ENCODE data around the gene BRD9. TPM values are rescaled to one million over a fixed set of nuclear protein-coding genes. Genes with fewer than 3 reads are reported as not detected.

The BRD9 gene
- total RNA-seq, 4 donors from 2014 or later: 26.5 to 44.9 (median 34.3) TPM

DNA sequence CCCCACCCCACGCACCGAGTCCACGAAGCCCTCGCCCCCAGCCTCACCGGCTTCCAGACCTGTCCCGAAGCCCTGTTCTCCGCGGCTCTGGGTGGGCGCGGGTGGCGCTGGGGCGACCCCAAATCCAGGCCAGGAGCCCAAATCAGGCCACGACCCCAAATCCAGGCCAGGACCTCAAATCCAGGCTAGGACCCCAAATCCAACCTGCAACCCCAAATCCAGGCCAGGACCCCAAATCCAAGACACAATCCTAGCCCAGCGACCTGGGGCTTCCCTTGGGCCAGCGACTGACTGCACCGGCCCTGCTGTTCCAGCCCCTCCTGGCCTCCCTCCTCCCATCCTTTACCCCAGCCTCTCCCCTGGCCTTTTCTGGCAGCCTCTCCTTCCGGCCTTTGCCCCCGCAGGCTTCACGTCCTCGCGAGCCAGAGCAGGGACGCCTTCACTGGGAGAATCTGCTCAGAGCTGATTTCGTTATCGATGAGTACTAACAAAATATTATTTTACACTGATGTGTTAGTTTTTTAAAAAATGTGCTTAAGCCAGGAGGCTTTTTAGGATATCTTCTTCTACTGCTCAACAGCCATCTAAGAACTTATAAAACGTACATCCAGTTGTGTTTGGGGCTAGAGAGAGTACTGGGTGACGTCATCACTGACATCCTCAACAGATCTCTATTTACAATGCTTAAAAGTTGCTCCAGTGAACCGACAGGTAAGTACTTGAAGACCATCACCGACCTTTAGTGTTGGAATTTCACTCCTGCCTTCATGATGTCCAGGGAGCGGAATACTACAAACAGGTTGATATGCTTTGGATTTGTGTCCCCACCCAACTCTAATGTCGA, 34.8 kb upstream of the BRD9 start:
- Histone ChIP-seq H3K36me3 (no peaks in the 10 kb centered on the region), H3K27me3 (peaks cover 0 to 27% (median 4%) of the 10 kb centered on the region in 4 donors), H3K27ac (replicated peaks in 1 of 4) (peak overlapping the region in 1 of 4 donors; percentile 50), H3K9me3 (no peaks in the 10 kb centered on the region), H3K4me1 (peaks cover 10 to 28% (median 25%) of the 10 kb centered on the region in 4 donors), H3K4me3 (peak overlapping the region; percentile 48 to 52 (median 50))
- intact Hi-C loops (cut with DNase I): loop anchor here (10.0 kb wide), 1 partner anchor 717 kb away; no protein-coding TSS in a partner anchor
- WGBS: 93% methylated on average over 18 of the region's 30 CpGs
- no peak for DNase-seq (ENCODE audit: extremely low spot score)
- TF ChIP-seq EP300 (IDR thresholded peaks at IDR 0.05) (no peak), POLR2AphosphoS5 (IDR thresholded peaks at IDR 0.05) (no peak), POLR2A (IDR thresholded peaks at IDR 0.05; ENCODE audit: low read depth) (no peak)
- TF ChIP-seq, protein P1, sequence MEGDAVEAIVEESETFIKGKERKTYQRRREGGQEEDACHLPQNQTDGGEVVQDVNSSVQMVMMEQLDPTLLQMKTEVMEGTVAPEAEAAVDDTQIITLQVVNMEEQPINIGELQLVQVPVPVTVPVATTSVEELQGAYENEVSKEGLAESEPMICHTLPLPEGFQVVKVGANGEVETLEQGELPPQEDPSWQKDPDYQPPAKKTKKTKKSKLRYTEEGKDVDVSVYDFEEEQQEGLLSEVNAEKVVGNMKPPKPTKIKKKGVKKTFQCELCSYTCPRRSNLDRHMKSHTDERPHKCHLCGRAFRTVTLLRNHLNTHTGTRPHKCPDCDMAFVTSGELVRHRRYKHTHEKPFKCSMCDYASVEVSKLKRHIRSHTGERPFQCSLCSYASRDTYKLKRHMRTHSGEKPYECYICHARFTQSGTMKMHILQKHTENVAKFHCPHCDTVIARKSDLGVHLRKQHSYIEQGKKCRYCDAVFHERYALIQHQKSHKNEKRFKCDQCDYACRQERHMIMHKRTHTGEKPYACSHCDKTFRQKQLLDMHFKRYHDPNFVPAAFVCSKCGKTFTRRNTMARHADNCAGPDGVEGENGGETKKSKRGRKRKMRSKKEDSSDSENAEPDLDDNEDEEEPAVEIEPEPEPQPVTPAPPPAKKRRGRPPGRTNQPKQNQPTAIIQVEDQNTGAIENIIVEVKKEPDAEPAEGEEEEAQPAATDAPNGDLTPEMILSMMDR (IDR thresholded peaks at IDR 0.05): no peak

DNA sequence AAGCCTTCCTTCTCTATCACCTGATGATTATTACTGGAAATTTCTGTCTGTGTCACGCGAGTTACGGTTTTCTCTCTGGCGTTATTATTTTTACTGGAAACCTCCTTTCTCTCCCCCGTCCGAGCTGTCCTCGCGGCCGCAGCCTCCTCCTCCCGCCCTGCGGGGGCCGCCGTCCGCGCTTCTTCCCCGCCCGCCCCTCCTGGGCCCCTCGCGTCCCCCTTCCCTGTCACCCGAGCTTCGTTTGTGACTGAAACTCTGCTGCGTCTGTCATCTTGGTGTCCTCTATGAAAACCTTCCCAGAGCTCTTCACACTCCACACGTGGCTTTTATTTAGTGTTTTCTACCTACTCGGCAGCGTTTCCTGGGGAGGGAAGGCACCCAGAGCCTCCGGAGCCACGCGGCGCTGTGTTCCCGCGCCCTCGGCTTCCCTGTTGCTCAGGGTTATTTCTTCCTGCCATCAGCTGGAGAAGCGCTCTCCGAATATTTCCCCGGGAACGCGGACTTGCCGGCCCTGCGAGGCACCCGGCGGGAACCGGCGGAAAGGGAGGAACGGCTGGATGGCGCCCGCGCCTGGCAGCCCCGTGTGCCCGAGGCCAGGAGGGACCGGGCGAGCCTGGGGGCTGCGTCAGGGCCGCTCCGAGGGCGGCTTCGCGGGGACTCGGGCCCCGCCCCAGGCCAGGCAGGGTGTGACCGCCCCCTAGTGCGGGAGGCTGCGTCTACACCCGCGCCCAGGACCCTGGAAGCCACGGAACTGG, 34.0 kb upstream of the BRD9 start:
- DNase-seq (ENCODE audit: extremely low spot score): no peak
- peaks cover 6 to 21% (median 20%) of the 10 kb centered on the region in 4 donors for H3K4me1 ChIP-seq
- WGBS: 10% methylated on average over 42 of the region's 65 CpGs
- intact Hi-C loops (cut with DNase I): loop anchor here (10.0 kb wide), 1 partner anchor 718 kb away; no protein-coding TSS in a partner anchor
- H3K9me3 ChIP-seq: no peaks in the 10 kb centered on the region
- TF ChIP-seq EP300 (IDR thresholded peaks at IDR 0.05): no peak
- TF ChIP-seq, protein P1 (IDR thresholded peaks at IDR 0.05): peak in 2 of 3 experiments; percentile 29 to 40
- no peak for TF ChIP-seq POLR2AphosphoS5 (IDR thresholded peaks at IDR 0.05)
- peak overlapping the region; percentile 48 to 52 (median 50) for H3K4me3 ChIP-seq
- H3K36me3 ChIP-seq: no peaks in the 10 kb centered on the region
- H3K27me3 ChIP-seq: peaks cover 0 to 27% (median 4%) of the 10 kb centered on the region in 4 donors
- H3K27ac ChIP-seq (replicated peaks in 1 of 4): peak overlapping the region in 3 of 4 donors; percentile 34 to 50 (median 40)

DNA sequence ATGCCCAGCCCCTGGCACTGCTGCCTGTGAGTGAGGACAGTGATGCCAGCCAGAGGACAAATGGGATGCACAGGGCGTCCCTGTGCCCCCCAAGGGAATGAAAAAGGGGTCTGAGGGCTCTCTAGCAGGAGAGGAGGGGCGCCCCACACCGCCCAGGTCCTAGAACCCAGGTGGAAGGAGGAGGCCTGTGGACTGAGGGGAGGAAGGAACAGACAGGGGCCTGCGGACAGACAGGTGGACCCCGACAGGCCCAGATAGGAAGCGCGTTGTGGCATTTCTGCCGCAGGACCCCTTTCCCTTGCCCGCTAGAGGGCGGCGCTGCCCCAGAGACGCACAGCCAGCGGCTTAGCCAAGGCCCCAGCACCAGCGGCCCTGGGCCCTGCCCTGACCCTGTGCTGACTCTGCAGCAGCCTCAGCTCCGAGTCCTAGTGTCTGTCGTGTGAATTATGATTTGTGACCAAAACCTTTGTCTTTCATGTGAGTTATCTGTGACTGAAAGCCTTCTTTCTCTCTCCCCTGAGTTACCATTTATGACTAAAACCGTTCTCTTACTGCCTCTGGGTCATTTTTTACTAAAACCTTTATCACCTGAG, 30.8 kb upstream of the BRD9 start:
- WGBS: 20% methylated on average over 14 of the region's 17 CpGs
- Histone ChIP-seq H3K27ac (replicated peaks in 1 of 4) (no peak overlapping the region), H3K36me3 (no peaks in the 10 kb centered on the region), H3K4me3 (no peak overlapping the region), H3K4me1 (peaks cover 6 to 21% (median 20%) of the 10 kb centered on the region in 4 donors), H3K27me3 (peaks cover 0 to 27% (median 4%) of the 10 kb centered on the region in 4 donors), H3K9me3 (no peaks in the 10 kb centered on the region)
- intact Hi-C loops (cut with DNase I): loop anchor here (2.0 to 10.0 kb wide), 3 partner anchors 84 to 721 kb away; partner anchors contain the start of gene NKD2
- DNase-seq (ENCODE audit: extremely low spot score): no peak
- TF ChIP-seq POLR2A (IDR thresholded peaks at IDR 0.05; ENCODE audit: low read depth) (no peak), EP300 (IDR thresholded peaks at IDR 0.05) (no peak), POLR2AphosphoS5 (IDR thresholded peaks at IDR 0.05) (peak in 1 of 2 donors; percentile 52)
- TF ChIP-seq, protein P1 (IDR thresholded peaks at IDR 0.05): peak; percentile 81 to 94 (median 82)

DNA sequence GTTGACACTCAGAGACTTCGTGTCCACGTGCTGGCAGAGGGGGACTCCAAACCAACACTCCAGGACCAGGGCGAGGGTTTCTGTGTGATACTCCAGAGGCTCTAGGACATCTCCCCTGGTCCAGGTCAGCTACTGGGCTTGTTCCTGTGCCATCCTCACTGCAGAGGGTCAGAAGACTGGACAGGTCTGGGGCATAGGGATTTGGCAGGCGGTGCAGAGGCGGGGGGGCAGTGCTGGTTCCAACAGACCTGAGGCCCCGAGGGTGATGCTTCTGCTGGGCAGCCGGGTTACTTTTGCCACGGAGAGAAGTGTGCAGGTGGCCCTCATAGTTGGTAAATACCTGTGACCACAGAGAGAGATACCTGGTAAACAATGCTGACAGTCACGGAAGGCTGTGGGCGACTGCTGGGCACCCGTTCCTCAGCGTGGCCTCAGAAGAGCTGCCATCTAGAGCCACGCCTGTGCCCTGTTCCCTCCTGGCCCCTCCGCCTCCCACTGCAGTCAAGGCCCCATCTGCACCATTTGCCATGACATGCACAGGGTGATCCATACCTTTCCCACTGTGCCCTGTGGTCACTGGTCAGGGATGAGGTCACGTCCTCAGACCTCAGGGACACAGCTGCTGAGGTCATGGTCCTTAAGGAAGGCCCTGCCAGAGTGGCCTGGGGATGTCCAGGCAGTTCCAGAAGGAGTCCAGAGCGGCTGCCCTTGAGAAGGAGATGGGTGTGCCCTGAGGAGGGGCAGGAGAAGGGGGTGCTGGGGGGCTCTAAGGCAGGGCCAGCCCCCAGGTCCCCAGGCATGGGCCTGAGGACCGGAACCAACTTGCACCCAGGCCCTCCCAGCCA, 30.1 kb upstream of the BRD9 start:
- Histone ChIP-seq H3K4me1 (peaks cover 6 to 21% (median 20%) of the 10 kb centered on the region in 4 donors), H3K4me3 (no peak overlapping the region), H3K36me3 (no peaks in the 10 kb centered on the region), H3K27ac (replicated peaks in 1 of 4) (no peak overlapping the region), H3K9me3 (no peaks in the 10 kb centered on the region), H3K27me3 (peaks cover 0 to 26% (median 4%) of the 10 kb centered on the region in 4 donors)
- whole genome bisulfite sequencing: 90% methylated on average over 11 of the region's 17 CpGs
- intact Hi-C loops (cut with DNase I): loop anchor here (2.0 to 10.0 kb wide), 3 partner anchors 85 to 722 kb away; partner anchors contain the start of gene NKD2
- TF ChIP-seq POLR2A (IDR thresholded peaks at IDR 0.05; ENCODE audit: low read depth) (no peak), EP300 (IDR thresholded peaks at IDR 0.05) (no peak), POLR2AphosphoS5 (IDR thresholded peaks at IDR 0.05) (no peak)
- TF ChIP-seq, protein P1 (IDR thresholded peaks at IDR 0.05): no peak
- DNase-seq (ENCODE audit: extremely low spot score): no peak

Measured in esophagus muscularis mucosa (tissue), 4 donors.